Cerebellar cortex (tissue), 1 donor: ENCODE results near the gene DNPEP.

Source experiments
- DNase-seq: peaks from one replicate; pipeline ENCODE4 v3.0.0-alpha.2; 2015; ENCODE audit warnings: low spot score

Gene DNPEP

DNA sequence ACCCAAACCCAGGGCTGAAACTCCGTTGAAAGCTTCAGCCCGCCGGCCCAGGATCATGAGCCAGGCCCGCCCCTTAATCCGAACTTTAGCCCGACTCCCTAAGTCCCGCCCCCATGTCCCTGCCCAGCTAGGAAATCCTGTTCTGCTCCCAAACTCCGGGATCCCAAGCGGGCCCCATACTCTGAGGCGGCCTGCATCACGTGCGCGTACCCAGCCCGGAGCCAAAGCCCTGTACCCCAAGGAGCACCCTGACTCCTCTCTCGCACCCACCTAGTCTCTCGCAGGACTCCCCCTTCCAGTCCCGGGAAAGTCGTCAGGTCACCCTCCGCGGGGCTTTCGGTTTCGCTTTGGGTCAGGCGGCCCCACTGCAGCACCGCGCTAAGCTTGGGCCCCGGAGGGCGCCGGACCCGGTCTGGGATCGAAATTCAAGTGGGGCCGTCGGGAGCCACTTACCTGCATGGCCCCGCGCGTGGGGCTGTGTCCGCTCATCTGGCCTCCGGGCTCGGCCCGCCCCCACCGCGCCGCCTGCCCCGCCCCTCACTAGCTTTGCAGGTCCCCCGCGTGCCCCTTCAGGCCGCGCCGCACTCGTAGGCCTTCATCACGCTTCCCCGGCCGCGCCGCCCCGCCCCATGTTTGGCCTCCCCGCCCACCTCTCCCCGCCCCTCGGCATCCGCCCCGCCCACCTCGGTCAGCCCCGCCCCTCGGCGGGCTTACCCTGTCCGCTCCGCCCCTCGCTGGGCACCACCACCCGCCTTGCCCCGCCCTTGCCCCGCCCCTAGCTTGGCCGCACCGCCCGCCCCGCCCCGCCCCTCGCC is at the start of gene DNPEP:
Gene DNPEP (minus strand): TSS at position 607 of the 815 bp plus-strand sequence. CDS start 118 bp downstream, at position 489.
- peak; percentile 47 for DNase-seq

DNA sequence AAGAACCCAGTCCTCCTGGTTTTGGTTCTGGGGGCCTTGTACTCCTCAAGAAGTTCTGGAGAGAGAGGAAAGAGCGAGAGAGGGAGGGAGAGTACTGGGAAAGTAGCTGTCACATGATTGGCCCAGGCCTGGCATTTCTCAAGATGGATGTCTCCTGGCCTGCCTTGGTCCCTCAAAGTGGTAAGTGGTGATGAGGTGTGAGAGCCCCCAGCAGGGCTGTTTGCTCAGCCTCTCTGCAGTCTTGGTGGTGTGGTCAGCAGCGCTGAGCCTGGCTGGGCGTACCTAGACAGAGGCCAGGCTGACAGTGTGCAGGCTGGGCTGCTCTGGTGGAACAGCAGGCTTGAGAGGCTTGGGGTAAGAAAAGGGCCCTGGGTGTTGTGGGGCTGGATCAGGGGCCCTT is 49.4 kb upstream of the DNPEP start:
- no peak for DNase-seq

DNA sequence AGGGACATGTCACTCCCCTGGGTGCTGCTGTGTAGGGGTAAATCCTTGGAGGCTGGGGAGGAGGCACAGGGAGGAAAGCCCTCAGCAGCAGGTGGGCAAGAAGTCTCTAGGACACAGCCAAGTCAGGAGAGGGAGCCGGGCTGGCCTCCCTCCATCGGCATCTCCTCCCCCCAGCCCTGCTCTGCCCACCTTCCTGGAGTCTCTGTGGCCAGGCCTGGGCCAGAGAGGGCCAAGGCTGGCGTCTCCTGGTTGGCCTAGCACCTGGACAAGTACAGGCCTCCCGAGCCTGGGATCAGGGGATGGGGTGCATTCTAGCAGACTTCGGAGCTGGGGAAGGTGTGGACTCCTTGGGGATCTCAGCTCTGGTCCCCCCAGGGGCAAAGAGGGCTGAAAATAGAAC is 48.8 kb upstream of the DNPEP start:
- DNase-seq: no peak

DNA sequence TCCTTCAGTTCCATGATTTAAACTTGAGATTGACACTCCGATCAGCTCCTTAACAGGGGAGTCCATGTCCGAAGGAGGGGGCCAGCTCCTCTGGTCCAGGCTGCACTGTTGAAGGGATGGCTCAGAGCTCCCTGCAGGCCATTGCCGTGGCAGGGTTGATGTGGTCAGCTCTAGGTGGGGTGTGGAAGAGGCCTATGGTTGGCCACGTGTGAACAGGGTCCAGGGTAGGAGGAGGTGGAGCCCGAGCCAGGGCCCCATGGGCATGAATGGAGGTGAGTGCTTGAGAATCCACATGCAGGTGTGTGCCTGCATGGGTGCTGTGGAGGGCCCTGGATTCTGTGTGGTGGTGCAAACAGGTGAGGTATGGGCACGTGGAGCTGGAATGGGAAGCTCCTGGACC is 48.0 kb upstream of the DNPEP start:
- no peak for DNase-seq

DNA sequence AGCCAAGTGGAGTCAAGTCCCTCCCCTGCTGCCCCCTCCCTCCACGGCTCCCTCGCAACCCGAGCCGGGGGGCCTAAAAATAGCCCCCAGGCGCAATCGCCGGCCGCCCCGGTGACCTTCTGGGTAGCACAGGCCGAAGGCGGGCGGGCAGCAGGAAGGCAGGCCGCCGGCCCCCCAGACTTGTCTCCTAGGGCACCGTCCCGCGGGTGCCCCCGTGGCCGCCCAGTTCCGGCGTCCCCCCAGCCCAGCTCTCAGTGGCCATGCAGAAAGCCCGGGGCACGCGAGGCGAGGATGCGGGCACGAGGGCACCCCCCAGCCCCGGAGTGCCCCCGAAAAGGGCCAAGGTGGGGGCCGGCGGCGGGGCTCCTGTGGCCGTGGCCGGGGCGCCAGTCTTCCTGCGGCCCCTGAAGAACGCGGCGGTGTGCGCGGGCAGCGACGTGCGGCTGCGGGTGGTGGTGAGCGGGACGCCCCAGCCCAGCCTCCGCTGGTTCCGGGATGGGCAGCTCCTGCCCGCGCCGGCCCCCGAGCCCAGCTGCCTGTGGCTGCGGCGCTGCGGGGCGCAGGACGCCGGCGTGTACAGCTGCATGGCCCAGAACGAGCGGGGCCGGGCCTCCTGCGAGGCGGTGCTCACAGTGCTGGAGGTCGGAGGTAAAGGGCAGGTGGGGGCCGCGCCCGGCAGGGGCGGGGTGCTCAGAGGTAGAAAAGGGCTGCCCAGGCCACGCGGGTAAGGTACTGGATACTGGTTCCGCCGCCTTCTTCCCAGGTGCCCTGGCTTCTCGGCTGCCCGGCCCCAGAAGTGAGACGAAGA is 47.2 kb upstream of the DNPEP start, which contains the start of gene SPEG:
Gene SPEG (plus strand): TSS at position 126 of the 808 bp plus-strand sequence. CDS start 135 bp downstream, at position 261.
- no peak for DNase-seq

DNA sequence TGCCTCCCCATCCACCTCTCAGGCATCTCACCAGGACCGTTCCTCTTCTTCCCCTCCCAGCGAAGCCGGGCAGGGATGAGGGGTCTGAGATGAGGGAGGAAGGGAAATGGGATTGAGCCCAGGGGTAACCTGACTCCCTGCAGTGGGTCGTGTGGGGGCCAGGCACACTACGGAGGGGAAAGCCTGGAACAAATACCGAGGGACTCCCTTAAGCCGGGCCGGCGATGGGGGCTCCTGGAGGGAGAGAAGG is 46.7 kb upstream of the DNPEP start:
- no peak for DNase-seq

DNA sequence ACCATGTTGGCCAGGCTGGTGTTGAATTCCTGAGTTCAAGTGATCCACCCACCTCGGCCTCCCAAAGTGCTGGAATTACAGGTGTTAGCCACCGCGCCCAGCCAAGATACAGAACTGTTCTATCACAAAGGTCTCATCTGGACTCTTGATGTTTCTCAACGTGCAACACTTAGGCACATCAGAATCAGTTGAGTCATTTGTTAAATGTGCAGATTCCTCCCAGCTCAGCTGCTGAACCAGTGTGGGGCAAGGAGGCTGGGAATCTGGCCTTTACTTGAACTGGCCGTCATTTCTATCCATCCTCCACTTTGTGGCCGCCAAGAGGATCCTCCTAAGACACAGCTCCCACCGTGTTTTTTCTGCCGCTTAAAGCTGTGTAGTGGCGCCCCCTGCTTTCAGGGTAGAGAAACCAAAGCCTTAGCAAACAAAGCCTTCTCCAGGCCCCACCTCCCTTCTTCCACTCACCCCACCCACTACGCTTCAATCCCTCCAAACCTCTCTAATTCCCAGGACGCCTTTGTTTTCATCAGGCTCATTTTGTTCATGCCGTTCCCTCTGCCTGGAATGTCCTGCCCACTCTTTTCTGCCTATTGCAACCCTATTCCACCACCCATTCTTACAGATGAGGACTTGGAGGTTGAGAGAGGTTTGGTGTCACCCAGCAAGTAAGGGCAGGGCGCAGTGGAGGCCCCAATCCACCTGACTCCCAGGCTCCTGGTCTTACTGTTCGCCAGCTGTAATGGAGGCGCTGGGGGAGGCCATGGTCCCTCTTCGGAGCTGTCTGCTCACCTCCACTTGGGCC is 46.2 kb upstream of the DNPEP start:
- peak; percentile 66 for DNase-seq

DNA sequence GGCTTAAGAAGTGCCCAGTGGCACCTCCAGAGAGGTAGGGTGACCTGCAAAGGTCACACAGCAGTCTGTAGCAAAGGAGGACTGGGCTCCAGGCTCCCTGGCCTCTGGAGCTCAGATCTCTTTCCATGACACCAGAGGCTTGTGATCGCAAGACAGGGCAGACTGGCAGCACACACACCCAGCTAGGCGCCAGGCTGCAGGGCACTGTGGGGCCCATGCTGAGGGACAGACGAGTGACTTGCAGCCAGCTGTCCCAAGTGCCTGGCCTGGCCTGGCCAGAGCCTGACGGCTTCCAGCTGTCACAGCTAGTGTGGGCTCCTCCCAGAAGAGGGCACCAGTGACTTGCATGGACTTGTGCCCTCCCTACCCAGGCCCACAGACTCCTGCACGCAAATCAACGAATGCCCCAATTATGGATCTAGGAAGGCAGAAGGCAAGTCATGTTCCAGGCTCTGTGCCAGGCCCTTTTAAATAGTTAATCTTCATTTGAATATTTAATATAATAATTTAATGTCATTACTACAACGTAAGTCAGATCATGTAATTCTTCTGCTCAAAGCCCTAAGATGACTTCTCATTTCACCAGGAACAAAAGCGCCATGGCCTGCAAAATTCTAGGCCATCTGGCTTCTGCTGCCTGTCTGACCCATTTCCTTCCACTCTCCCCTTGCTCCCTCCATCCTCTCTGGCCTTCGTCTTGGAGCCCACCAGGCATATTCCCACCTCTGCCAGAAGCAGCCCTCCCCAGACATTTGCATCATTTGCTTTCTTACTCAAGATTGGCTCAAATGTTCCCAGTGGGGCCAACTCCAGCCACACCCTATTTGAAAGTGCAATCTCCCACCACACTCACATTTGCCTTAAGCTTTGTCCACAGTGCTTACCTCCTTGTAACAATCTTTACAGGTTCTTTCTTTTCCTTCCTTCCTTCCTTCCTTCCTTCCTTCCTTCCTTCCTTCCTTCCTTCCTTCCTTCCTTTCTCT is 43.2 kb upstream of the DNPEP start:
- peak; percentile 60 for DNase-seq

DNA sequence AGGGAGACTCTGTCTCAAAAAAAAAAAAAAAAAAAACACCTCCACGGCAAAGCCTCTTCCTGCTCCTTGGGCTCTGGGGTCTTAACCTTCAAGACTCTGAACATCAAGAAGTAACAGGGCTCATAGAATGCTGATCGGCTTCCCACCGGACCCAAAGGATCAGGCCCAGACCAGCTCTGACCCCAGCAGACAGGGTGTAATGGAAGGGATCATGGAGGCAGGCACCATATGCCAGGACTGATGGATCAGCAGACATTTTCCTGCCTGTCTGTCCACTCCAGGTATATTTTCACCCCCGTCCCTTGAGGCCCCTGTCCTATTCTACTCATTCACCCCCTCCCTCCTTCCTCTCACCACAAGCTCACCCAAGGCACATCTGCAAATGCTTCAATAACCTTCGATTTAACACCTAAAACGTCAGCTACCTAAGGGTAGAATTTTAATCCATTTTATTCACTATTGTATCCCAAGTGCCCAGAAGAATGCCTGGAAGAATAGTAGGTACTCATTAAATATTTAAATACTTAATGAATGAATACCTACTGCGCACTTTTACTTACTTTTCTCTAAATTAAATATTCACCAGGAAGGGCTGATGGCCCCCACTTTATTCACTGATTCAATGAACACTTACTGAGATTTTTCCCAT is 42.4 kb upstream of the DNPEP start:
- DNase-seq: no peak

DNA sequence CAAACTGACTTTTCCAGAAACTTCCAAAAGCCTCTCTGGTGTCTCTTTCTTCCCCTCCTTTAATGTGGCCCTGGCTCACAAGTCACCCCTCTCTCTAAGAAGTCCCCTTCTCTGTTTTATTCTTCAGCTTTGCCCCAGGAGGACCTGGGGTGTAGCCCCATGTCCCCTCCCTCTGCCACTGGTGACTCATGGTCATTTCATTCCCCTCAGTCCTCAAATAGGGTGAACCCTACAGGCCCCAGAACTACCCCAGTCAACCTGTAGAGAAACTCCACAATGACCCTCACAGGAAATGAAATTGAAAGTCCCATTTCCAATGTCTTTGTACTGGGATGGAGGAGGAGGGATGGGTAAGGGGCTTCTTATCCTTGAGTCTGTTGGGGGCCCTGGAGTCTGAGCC is 40.8 kb upstream of the DNPEP start:
- no peak for DNase-seq

DNA sequence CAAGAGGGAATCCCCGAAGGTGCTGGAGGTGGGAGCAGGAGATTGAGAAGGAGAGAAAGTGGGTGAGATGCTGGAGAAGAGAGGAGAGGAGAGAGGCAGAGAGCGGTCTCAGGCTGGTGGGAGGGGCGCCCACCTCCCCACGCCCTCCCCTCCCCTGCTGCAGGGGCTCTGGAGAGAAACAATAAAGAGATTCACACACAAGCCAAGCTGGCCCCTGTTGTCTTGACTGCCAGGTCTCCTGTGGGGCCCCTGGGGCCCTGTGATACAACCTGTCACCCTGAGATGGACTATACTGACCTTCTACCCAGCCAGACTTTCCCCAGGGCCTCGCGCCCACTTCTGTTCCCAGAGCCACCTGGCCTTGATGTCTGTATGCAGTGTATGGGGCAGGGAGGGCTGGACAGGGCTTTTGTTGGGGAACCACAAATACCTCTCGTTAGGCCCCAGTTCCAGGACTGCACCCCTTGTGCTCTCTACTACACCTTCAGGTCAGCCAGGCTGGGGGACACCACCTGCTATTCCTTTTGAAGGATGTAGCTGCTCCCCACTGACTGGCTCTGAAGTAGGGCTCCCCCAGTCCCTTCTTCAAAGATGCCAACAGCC is 38.9 kb upstream of the DNPEP start:
- no peak for DNase-seq

DNA sequence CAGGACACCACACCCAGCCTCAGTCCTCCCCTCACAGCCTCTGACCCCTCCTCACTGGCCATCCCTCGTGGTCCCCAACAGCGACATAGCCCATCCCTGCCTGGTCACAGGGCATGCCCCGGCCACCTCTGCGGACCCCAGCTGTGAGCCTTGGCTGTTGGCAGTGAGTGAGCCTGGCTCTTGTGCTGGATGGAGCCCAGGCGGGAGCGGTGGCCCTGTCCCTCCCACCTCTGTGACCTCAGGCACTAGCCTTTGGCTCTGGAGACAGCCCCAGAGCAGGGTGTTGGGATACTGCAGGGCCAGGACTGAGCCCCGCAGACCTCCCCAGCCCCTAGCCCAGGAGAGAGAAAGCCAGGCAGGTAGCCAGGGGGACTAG is 38.3 kb upstream of the DNPEP start:
- DNase-seq: no peak

DNA sequence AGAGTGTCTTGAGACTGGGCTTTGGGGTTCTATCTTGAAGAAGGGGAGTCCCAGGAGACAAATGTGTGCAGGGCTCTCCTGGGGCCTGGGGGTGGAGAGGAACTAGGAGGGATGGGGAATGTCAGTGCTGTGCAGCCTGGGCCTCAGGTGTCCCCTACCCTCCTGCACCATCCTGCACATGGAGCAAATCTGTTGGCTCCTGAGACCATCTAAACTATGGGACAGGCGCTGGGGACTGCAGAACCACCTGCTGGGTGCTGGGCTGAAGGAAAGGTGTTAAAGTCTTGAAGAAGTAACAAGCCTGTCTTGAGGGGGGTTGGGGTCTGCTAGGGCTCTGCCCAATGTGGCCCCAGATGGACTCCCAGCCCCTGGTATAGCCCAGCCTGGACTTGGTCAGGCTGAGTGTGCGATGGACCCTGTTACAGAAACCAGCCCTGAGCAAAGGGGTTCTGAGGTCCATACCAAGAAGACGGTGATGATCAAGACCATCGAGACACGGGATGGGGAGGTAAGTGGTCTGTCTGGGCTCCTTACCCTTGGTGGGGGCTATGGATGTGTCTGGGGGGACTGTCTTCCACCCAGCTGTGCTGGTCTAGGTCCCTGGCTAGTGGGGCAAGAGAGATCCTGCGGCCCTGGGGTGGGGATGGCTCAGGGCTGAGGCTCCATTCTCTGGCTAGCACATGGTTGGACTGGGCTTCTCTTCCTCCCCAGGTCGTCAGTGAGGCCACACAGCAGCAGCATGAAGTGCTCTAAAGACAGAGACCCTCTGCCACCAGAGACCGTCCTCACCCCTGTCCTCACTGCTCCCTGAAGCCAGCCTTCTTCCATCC is 37.7 kb upstream of the DNPEP start:
- no peak for DNase-seq

DNA sequence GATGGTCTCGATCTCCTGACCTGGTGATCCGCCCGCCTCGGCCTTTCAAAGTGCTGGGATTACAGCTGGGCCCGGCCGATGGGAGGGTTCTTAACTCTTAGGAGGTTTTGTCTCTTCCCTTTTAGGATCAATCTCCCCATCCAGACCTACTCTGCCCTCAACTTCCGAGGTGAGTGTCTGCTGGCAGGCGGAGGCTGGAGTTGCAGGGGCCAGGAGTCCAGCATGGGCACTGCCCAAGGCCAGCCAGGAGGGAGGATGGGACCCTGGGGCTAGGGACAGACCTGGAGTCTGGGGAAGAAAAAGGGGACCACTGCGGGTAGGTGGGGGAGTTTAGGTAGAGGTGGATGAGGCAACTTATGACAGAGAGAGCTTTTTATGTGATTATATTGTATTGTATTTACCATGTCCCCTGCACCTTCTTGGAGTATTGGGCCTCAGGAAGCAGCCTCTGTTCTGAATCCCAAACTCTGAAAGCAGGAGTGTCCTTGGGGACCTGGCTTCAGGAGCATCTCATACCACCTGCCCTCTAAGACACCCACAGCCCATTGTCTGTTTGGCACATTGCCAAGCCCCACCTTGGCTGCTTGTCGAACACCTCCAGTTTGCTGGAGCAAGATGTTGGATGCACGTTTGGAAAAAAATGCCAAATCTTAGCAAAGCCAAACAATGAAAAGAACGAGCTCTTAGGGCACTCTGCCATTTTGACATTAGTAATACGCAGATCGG is 36.1 kb upstream of the DNPEP start:
- DNase-seq: no peak

DNA sequence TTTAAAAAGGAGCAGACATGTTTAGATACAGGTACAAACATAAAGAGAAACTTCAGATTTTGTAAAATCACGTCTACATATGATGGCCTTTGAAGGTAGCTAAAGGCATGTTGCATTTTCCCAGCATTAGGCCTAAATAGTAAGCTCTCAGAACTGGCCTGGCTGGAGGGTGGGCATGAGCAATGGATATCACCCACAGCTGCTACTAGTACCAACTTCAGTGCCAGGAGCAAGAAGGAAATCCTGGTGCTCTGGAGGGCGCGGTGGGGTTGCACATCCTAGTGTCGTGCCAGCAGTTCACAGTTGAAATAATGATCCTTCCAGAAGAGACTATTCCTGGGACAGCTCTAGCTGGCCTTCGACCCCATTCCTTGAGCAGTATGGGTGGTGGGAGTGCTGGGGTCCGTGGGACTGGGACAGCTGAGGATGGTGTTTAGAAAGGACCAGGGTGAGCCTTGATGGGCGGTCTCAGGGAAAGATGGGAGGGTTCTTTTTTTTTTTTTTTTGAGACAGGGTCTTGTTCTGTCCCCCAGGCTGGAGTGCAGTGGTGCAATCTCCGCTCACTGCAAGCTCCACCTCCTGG is 35.3 kb upstream of the DNPEP start:
- DNase-seq: no peak

DNA sequence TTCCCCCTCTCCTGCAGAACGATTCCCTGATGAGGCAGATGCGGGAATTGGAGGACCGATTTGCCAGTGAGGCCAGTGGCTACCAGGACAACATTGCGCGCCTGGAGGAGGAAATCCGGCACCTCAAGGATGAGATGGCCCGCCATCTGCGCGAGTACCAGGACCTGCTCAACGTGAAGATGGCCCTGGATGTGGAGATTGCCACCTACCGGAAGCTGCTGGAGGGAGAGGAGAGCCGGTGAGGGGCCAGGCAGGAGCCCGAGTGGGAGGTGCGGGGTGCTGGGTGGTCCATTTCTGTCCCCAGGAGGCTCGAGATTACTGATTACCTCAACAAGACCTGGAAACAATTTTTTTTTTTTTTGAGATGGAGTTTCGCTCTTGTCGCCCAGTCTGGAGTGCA is 33.6 kb upstream of the DNPEP start:
- no peak for DNase-seq

DNA sequence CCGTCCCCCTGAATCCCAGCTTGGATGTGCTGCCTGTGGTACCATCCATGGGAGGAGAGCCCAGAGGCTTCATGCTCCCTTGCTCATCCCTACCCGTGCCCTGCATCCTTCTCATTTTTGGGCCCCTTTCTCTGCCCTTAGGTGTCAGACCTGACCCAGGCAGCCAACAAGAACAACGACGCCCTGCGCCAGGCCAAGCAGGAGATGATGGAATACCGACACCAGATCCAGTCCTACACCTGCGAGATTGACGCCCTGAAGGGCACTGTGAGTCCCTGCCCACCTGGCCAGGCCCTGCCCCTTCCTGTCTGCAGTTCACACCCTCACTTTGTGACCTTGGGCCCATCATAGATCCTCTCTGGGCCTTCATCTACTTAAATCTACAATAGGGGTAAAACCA is 33.0 kb upstream of the DNPEP start:
- no peak for DNase-seq

DNA sequence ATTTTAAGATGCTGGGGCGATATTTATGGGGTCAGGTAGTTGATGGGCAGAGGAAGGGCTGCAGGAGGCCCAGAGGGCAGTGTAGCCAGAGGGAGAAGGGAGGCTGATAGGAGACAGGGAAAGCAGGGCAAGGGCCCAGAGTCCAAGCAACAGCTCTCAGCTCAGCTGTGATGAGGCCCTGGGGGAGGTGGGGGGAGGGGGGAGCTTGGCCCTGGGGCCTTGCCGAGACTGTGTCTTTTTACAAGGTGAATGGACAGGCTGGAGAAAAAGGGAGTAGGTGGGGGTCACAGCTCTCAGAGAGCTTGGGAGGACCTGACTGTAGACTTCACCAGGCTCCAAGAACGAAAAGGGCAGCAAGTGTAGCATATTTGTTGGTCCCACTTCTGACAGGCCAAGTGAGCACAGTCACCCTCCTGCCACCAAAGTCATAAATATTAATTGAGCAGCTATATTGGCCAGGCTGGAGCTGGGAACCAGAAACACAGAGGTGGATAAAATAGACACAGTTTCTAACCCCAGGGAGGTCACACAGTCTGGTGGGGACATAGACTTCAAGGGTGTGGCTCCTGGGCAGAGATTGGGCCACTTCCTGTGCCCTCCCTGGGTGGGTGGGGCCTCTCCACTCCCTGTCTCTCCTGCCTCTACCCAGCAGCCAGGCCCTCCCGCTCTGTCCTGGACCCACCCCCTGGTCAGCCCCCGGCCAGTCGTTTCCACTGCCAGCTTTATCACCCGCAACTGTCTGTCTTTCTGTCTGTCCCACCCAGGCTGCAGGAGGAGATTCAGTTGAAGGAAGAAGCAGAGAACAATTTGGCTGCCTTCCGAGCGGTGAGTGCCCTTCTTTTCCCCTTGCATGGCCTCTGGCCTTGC is 31.9 kb upstream of the DNPEP start:
- DNase-seq: no peak
